ENCODE measurements around the gene ST3GAL5.
A peak's percentile ranks its signal among the peaks of the same experiment; 100 is the strongest.

Gene ST3GAL5

DNA sequence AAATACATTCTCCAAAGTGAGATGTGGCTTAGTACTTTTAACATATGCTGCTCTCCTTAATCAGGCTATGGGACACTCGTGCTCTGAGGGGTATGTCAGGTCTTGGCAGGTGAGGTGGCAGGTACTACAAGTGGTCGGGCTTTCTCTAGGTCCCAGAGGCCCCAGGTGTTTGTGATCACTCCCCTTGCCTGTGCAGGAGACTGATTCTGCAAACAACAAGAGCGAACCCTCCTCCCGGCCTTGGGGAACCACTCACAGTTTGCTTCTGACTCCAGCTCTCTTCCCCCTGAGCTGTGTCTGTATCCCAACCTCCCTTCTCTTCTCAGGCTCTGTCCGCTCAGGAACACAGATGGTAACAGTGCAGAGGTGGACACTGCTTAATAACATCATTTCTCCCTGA lies 86.9 kb downstream of the ST3GAL5 start:
- DNase-seq: no peak

DNA sequence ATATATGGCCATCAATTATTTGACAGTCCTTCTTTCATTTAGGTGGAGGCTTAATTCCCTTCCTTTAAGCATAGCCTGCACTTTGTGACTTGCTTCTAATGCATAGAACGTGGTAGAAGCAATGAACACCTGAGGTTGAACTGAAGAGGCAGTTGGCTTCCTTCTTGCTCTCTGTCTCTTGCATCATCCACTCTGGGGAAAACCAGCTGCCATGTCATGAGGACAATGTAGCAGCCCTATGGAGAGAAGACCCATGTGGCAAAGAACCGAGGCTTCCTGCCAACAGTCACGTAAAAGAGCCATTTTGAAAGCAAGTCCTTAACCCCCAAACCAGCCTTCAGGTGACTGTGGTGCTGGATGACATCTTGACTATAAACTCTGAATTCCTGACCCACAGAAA lies 88.2 kb downstream of the ST3GAL5 start:
- DNase-seq: no peak

DNA sequence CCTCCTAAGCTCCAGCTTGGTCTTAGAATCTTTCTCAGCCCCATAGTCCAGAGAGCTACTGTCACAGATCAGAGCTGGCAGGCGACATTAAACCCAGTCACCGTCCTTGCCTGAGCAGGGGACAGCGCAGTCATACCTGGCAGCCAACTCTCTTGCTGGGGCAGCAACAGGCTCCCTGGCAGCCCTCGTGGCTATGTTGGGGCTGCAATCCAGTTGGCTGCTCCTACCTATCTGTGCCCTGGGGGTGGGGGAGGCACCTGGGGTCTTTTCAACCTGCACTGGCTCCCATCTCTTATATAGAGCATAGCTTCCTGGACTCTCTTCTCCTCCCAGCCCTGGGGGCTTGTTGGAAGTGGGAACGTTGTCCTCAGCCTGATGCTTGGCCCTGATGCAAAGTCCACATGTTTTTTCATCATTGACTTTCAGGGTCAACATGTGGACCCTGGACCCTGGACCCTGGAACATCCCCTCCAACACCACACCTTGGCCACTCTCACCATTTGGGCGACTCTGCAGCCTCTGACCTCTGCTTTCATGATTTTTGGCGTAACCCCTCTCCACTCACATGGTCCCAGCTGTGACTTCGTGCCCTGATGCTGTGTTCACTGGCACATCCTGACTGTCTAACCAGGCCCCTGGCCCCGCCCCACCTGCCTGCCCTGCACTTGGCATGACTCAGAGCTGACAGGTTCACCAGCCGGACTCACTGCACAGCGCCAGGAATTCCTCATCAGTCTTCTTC lies 89.4 kb downstream of the ST3GAL5 start:
- no peak for DNase-seq

DNA sequence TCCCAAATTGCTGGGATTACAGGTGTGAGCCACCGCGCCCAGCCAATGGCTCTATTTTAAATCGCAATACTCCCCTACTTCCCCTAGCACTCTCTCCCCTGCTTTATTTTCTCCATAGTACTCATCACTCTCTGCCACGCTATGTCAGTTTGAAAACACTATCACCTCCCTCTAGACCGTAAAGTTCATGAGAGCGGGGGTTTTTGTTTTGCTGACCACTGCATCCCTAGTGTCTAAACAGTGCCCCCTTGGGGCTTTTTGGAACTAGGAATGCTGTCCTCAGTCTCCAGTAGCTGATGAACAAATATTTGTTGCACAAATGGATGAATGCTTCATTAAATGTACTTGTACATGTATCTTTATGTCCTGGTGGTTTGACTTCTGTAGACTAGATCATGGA lies 90.9 kb downstream of the ST3GAL5 start:
- no peak for DNase-seq

DNA sequence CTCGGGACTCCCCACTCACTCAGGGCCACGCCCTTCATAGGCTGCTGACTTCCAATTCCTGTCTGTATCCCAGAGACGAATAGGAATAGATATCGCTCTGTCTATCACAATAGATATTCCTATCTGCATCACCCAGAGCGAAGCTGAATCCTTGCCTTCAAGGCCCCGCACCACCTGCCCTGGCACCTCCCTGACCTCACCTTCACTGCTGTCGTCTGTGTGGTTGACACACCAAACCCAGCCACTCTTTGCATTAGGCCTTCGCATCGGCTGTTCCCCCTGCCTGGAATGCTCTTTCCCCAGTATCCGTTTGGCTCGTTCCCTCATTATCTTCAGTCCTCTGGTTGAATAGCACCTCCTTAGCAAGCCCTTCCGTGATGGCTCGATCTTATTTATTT lies 91.5 kb downstream of the ST3GAL5 start:
- DNase-seq: no peak

DNA sequence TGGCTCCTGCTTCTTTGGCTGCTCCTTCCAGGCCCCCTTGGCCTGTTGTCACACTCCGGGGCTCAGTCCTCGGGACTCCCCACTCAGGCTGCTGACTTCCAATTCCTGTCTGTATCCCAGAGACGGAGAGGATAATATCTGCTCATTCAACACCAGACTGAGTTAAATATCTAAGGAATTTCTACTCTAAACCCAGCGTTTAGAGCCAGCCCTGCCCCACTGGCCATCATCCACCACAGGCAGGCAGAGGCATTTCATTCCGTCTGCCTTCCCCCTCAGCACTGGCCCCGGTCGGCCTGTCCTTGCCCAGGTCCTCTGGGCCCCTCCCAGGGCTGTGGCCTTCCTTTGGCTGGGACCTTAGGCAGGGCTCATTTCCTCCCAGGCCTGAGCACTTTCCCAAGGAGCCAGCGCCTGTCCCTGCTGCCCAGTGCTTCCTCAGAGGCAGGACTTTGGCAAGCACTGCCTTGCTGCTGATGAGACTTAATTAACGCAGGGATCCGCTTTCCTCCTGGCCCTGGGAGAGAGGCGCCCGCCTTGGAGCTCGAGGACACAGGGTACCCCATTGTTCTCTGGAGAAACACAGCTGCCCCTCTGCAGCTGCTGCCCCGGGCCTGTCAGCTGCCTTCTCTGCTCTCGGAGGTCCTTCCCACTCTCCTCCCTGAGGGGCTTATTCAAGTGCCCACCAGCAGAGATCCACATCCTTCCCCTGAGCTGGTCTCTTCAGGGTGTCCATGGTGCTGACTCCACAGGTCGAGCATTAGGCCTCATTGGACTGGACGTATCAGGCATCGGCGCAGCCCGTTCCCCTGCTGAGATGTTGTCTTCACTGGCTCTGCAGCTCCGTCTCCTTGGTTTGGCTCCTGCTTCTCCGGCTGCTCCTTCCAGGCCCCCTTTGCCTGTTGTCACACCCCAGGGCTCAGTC lies 92.2 kb downstream of the ST3GAL5 start:
- peak; percentile 43 for DNase-seq

DNA sequence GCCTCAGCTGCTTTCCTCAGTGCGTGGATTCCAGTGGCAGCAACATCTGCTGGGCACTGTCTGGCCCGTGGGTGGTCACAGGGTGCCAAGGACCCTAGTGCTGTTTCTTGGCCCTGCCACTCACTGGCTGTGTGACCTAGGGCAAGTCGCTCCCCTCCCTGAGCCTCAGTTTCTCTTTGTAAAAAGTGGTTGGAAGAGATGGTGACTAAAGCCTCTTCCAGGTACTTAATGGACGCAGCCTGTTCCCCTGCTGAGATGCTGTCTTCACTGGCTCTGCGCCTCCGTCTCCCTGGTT lies 92.8 kb downstream of the ST3GAL5 start:
- DNase-seq: no peak

DNA sequence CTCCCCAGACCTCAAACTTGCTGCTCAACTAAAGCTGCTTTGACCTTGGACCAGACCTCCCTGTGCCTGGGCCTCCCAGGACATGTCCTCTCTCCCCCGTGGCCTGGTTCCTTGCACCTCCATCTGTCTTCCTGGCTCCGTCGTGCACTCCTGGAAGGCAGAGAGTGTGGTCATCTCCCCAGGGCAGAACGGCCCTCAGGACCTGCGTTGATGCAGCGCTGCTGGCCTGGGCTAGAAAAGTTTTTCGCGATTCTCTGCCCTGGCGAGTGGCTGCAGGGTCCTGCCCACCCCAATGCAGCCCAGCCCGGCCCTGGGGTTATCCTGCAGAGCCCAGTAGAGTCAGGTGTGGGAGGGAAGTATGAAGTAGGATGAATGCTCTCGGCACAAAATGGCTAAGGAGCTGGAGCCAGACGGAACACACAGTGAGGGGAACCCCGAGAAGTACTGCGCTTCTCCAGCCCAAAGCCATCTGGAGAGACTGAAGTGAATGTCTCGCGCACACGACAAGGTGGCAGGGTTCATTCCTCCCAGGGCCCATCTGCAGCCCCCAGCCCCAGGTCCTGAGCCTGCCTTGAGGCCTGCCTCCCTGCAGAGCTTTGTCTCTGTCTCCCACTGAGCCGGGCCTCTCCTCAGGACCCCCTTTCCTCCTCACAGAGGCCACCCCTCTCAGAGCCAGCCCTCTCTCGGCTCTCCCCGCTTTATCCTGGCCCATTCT lies 93.3 kb downstream of the ST3GAL5 start:
- DNase-seq: no peak

DNA sequence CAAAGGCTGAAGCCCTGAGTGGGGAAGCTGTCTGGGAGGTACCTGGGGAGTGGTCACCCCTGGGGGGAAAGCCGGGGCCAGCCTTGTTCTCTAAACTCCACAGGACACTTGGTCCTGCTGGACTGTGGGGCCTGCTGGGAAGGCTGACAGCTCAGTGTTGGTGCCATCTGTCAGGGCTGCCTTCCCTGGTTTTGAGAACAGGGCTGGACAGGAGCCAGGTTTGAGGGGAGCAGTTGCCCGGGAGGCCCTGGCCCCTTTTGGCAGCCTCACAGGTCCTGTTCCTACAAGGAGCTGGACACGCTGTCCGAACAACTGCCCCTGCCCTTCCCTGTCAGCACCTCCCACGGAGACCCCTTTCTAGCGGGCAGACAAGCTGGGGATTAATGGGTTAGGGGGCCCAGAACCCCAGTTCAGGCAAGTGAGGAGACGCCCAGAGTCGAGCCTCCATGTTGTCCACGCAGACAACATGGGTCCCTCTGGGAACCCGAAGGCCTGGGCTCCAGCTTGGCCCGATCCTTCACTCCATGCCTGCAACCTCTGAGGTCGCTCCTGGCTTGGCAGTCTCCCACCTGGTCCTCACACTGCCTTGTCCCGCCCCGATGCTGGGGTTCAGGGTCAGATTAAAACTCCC lies 94.2 kb downstream of the ST3GAL5 start:
- peak; percentile 14 for DNase-seq

DNA sequence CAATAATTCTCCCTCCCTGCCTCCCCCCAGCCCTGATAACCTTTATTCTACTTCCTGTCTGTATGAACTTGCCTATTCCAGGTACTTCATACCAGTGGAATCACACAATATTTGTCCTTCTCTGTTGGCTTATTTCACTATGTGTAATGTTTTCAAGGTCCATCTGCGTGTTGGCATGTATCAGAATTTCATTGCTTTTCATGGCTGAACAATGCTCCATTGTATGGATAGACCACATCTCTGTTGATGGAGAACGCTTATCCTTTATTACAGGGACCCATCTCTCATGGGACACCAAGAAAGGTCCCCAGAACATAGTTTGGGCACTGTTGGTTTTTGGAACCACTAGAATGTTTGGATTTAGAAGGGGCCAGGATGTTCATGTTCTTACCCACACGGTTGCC lies 94.8 kb downstream of the ST3GAL5 start:
- DNase-seq: no peak

DNA sequence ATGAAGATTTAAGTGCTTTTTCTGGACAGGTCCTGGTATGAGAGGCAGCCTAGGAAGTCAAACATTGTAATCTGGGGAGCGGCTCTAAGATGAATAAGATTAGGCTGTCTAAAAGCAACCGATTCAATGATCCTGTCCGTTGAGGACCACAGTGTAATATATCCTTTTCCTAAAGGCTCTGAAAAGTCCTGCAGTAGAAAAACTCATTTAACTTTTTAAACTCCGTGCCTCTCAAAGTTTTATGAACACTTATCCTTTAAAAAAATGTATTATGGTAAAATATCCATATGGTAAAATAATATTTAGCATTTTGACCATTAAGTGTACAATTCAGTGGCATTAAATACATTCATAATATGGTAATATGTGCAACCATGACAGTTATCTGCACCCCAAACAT lies 95.2 kb downstream of the ST3GAL5 start:
- DNase-seq: no peak

DNA sequence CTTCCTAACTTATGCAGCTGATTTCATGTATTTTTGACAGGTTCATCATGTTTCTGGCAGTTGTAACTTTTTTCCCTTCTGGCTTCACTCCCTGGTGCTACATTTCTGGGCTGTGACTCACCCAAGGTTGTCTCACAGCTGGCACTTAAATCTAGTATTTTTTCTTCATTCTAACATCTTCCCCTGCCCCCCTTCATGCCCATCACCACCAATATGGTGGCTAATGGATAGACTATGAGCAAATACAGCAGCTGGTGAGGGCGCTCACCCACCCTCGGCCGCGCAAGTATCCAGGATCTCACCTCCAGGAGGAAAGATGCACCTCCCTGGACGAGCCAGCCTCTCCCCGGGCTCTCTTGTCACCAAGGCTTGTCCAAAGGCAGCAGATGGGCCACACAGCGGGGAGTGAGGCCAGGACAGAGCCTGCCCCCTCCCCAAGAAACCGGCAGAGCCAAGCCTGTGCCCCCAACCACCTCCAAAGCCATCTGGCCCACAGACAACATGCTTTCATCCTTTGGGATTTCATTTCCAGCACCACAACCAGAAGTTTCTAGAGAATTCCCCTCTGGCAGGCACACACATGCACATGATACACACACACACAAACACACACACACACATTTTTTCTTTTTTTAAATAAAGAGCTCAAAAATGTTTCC lies 95.9 kb downstream of the ST3GAL5 start:
- DNase-seq: no peak

DNA sequence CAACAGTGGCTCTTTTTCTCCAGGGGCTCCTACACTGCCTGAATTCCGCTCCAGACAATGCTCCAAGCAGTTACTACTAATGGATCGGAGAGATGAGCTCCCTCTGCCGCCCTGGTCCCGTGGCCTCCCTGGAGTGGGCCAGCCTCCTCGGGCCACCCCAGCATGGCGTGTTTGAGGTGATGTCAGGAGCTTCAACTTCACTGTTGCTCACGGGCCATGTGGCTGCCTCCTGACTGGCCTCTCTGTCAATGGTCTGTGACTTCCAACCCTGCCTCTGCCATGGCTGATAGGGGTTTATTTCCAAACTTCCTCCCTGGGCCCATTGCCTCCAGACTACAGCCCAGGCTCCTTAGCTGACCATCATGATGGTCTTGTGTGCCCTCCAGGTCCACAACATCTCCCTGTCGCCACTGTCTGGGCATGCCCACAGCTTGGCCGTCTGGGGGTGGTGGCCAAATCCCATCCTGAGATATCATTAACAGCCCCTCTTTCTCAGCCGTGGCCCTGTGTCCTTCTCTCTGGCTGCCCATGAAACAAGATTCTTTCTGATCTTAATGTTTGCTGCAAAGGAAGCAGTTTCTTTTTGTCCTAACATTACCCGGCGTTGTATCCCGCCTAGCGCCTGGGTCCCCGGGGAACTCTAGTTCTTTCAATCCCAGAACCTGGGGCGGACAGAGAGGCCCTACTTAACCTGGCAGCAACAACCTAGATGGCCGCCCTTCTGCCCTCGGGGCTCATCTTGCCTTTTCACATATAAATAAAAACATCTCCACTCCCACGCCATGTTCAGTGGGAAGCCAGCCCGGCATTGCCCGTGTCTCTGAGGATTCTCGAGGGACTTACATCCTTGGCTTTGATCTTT lies 96.9 kb downstream of the ST3GAL5 start:
- DNase-seq: no peak

DNA sequence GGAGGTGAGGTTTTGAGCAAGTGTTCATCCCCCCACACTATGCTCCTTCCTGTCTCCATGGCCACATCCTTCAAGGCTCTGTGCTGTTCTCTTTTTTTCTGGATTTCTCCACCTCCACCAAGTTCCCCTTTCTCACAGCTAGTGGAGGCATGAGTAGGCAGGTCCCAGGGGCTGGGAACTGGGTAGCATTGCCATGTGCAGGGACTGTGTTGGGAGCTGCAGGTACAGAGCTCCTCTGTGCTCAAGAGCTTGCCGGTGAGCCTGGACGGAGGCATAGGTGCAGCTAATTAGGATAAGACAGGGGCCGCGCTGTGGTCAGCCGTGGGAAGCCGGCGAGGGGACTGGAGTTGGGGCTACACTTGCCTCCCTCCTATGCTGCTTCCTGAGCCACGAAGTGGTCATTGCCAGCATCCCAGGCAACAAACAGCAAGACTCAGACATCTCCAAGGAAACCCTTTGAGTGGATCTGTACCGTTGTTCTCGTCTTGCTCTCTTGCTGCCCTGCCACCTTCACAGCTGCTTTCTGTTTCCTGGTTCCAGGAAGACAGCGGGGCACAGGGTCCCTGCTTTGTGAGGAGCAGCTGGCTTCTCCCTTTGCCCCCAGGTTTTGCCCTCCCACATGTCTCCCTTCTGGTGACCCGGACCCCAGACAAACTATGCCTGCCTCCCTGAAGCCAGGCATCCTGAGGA lies 98.1 kb downstream of the ST3GAL5 start:
- peak; percentile 67 for DNase-seq

DNA sequence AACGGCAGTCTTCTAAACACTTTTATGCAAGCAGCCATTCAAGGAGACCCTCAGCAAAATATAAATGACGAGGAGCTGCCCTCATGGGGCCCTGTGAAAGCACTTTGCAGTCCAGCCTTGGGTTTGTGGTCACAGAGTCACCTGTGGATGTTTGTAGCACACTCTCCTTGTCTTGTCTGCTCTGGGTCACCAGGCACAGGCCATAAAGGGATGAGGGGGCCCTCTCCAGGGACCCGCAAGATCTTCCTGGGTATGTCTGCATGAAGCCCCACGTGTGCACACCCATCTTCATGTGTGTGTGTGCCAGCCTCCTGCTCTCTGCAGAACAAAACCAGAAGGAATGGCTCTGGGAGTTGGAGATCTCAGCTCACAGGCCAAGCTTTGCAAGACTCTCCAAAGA lies 98.8 kb downstream of the ST3GAL5 start:
- DNase-seq: no peak

DNA sequence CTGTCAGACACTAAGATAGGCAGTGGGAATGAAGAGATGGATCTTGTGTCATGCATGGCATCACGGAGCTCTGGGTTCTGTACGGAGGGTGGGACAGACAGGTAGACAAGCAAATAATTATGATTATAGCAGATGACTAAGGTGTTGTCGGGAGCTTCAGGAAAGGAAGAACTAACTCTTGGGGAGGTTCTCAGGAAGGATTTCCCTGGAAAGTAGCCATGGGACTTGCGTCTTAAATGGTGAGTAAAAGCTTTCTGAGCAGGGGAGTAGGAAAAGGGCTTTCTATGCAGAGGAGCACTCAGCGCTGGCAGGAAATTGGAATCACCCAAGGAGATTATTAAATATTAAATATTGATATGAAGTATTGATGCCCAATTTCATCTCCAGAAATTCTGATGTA lies 99.5 kb downstream of the ST3GAL5 start:
- no peak for DNase-seq

DNA sequence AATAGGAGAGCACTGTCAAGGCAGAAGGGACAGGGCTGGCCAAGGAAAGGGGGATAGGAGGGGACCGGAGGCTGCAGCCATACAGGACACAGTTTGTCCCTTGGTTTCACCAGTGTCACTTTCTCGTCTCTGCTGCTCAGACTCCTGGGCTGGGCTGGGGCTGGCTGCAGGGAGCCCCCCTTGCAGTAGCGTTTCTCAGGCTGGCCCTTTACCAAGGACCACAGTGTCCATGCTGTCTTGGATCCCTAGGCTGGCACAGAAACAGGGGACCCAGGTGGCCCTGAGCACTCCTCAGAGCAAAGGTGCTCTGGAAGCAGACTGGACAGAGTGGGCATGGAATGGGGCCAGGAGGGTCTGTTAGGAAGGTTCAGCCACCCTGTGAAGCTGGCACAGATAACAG lies 100.2 kb downstream of the ST3GAL5 start:
- DNase-seq: no peak

DNA sequence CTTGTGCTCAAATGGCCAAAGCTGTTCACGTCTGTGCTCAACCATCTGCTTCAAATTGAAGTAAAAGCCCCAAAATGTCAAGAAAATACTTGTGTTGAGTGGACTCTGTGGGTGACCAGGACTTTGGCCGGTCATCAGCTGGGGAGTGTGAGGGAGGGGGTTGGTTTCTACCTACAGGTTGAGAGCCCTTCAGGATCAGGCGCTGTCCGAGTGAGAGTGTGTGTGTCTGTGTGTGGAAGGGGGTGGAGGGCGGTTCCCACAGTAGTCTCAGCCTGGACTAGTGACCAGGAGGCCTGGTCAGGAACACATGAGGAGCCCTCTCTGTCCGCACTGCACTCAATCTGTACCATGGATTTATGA lies 100.8 kb downstream of the ST3GAL5 start:
- DNase-seq: no peak

DNA sequence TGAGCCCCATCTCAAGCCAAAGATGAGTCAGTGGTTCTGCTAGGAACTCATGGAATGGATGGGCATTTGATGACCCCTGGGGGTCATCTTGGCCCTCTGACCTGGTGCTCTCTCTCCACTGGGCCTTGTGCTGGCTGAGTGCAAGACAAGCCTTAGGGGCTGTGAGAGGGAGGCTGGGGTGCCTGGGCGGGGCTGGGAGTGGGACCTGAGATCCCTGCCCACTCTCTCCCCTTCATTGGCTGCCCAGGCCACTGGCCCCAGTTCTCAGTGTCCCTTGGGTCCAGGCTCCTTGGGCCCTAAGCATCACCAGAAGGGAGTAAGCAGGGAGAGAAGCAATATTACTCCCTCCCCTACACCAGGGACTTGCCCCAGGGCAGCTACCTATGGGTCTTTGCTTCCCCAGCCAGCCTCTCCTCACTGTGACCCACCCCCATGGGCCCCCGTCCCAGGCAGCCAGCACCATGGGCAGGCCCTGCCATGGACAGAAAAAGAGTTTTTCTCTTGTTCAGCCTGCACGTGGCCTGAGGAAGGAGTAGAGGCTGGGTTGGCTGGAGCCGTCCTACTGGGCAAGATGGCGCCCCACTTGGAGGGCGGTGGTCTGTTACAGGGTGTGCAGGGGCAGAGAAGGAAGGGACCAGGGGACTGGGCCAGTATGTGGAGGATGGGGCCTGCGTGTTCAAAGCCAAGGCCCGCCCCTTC lies 101.4 kb downstream of the ST3GAL5 start:
- no peak for DNase-seq

Data from DMS79 treated with DMSO at 0.1 percent for 48 hours (cell line).